A549 (cell line): ENCODE measurements around the gene HNRNPH1. TPM values are rescaled to one million over a fixed set of nuclear protein-coding genes. Genes with fewer than 3 reads are reported as not detected.
A peak's percentile ranks its signal among the peaks of the same experiment; 100 is the strongest.

Experiments used
- ATAC-seq, 2 experiments: fragments of 200-7000 bp in 1 of 2; fragments of >200 bp in 1 of 2; cut with Nextera tagmentation in 1 of 2; cut with Tn5 transposase in 1 of 2; 3 replicates each; pipeline versions ENCODE4 v1.8.0 to v1.9.1; 2018 to 2020; ENCODE audit warnings: mild to moderate bottlenecking in 1 of 2, moderate library complexity in 1 of 2
- CTCF ChIA-PET: fragments of 300-600 bp; sonication (Branson Sonifier 250); formaldehyde crosslinking; extraction: SDS; loops from one replicate; lab custom pipeline; 2021; ENCODE audit warnings: antibody characterized with exemption, inconsistent platforms; lab: Yijun Ruan, JAX
- POLR2A ChIA-PET: fragments of 350-600 bp; formaldehyde crosslinking; extraction: SDS; loops from one replicate; lab custom pipeline; 2021; ENCODE audit warnings: antibody characterized with exemption, inconsistent platforms; lab: Yijun Ruan, JAX
- DNase-seq, 2 experiments: peaks; one replicate each; pipeline versions ENCODE4 v3.0.0 to v3.0.0-alpha.2; 2011 to 2016; ENCODE audit warnings: low read depth in 1 of 2, low spot score in 1 of 2
- FAIRE-seq: peaks from 2 replicates; lab custom pipeline; 2011; peaks lifted over from hg19 to GRCh38; lab: Jason Lieb, UNC
- H3K27ac ChIP-seq, 2 experiments: fragments of >200 bp; sonication (Bioruptor Twin); formaldehyde crosslinking; 3 replicates each; pipeline ENCODE4 v1.5.1; 2016 to 2017
- H3K4me1 ChIP-seq: fragments of >200 bp; sonication (Bioruptor Twin); formaldehyde crosslinking; 3 replicates; pipeline ENCODE4 v1.6.1; 2016
- H3K4me2 ChIP-seq: fragments of >200 bp; sonication (Bioruptor Twin); formaldehyde crosslinking; 3 replicates; pipeline ENCODE4 v1.6.1; 2016
- H3K4me3 ChIP-seq: fragments of >200 bp; sonication (Bioruptor Twin); formaldehyde crosslinking; 3 replicates; pipeline ENCODE4 v1.5.1; 2016
- H3K9me3 ChIP-seq: fragments of >200 bp; sonication (Bioruptor Twin); formaldehyde crosslinking; 3 replicates; pipeline ENCODE4 v1.6.1; 2016
- CEBPB ChIP-seq, 2 experiments: fragments of >200 bp in 1 of 2; sonication (Bioruptor Twin) in 1 of 2; formaldehyde crosslinking in 1 of 2; IDR thresholded peaks; 2 replicates each; pipeline ENCODE4 v1.6.1; 2012 to 2016
- CHD2 ChIP-seq: fragments of 150-350 bp; IDR thresholded peaks from 2 replicates; pipeline ENCODE4 v1.6.1; 2014; ENCODE audit warnings: low read length; ENCODE audit not compliant: partially characterized antibody
- CHD4 ChIP-seq: fragments of 200-600 bp; sonication (generic); IDR thresholded peaks from 2 replicates; pipeline ENCODE4 v1.6.1; 2016; ENCODE audit warnings: antibody characterized with exemption, mild to moderate bottlenecking, borderline replicate concordance
- CTCF ChIP-seq: fragments of >200 bp; sonication (Bioruptor Twin); formaldehyde crosslinking; IDR thresholded peaks from 3 replicates; pipeline ENCODE4 v1.5.1; 2016
- EHF ChIP-seq: fragments of 250-450 bp; sonication (Bioruptor Pico); IDR thresholded peaks from 2 replicates; pipeline ENCODE4 v1.5.0; 2020; ENCODE audit warnings: mild to moderate bottlenecking
- ELK1 ChIP-seq: fragments of 150-350 bp; IDR thresholded peaks from 2 replicates; pipeline ENCODE4 v1.6.1; 2014; ENCODE audit warnings: low read depth, mild to moderate bottlenecking, low read length
- EP300 ChIP-seq, 2 experiments: fragments of >200 bp; sonication (Bioruptor Twin); formaldehyde crosslinking; IDR thresholded peaks; 2 replicates in 1 of 2; 3 replicates in 1 of 2; pipeline ENCODE4 v1.6.1; 2016 to 2017
- FOSL2 ChIP-seq, 2 experiments: fragments of 450-650 bp in 1 of 2; fragments of >200 bp in 1 of 2; sonication (Bioruptor Twin) in 1 of 2; formaldehyde crosslinking; IDR thresholded peaks; 2 replicates each; pipeline versions ENCODE4 v1.5.0 to v1.6.1; 2016 to 2020; ENCODE audit warnings: mild to moderate bottlenecking in 1 of 2, moderate library complexity in 1 of 2
- FOXS1 ChIP-seq: fragments of 250-450 bp; sonication (Bioruptor Pico); IDR thresholded peaks from 2 replicates; pipeline ENCODE4 v1.5.0; 2020; ENCODE audit warnings: mild to moderate bottlenecking, moderate library complexity
- GATA3 ChIP-seq: IDR thresholded peaks from 2 replicates; pipeline ENCODE4 v1.6.1; 2012; ENCODE audit warnings: borderline replicate concordance
- HMGXB4 ChIP-seq: fragments of 250-450 bp; sonication (Bioruptor Pico); IDR thresholded peaks from 2 replicates; pipeline ENCODE4 v1.5.0; 2021; ENCODE audit warnings: mild to moderate bottlenecking, moderate library complexity, borderline replicate concordance
- HOXB13 ChIP-seq: fragments of 250-450 bp; sonication (Bioruptor Pico); IDR thresholded peaks from 2 replicates; pipeline ENCODE4 v1.5.0; 2020; ENCODE audit warnings: low read depth, mild to moderate bottlenecking, moderate library complexity
- HOXB5 ChIP-seq: fragments of 250-450 bp; sonication (Bioruptor Pico); IDR thresholded peaks from 2 replicates; pipeline ENCODE4 v1.5.0; 2020; ENCODE audit warnings: mild to moderate bottlenecking, moderate library complexity
- JUNB ChIP-seq: fragments of >200 bp; sonication (Bioruptor Twin); formaldehyde crosslinking; IDR thresholded peaks from 2 replicates; pipeline ENCODE4 v1.6.1; 2016
- KDM1A ChIP-seq: fragments of 200-600 bp; sonication (generic); IDR thresholded peaks from 2 replicates; pipeline ENCODE4 v1.6.1; 2016; ENCODE audit warnings: low read depth, mild to moderate bottlenecking
- MAX ChIP-seq: IDR thresholded peaks from 2 replicates; pipeline ENCODE4 v1.6.1; 2012
- MAZ ChIP-seq: fragments of 150-350 bp; IDR thresholded peaks from 2 replicates; pipeline ENCODE4 v1.6.1; 2014; ENCODE audit warnings: antibody characterized with exemption, low read depth, low read length, borderline replicate concordance
- NFE2L2 ChIP-seq: fragments of 150-350 bp; conservative IDR thresholded peaks from 2 replicates; pipeline ENCODE4 v1.6.1; 2014; ENCODE audit warnings: low read length
- NR3C1 ChIP-seq: fragments of >200 bp; sonication (Bioruptor Twin); formaldehyde crosslinking; IDR thresholded peaks from 3 replicates; pipeline ENCODE4 v1.6.1; 2017
- PBX3 ChIP-seq: IDR thresholded peaks from 2 replicates; pipeline ENCODE4 v1.6.1; 2012
- PHF8 ChIP-seq: fragments of 200-600 bp; sonication (generic); IDR thresholded peaks from 2 replicates; pipeline ENCODE4 v1.6.1; 2016; ENCODE audit warnings: low read depth, mild to moderate bottlenecking, antibody characterized with exemption, moderate library complexity, borderline replicate concordance
- POLR2A ChIP-seq: IDR thresholded peaks from 2 replicates; pipeline ENCODE4 v1.6.1; 2012; ENCODE audit warnings: mild to moderate bottlenecking, low read length
- POLR2AphosphoS2 ChIP-seq: conservative IDR thresholded peaks from 2 replicates; pipeline ENCODE4 v1.6.1; 2012; ENCODE audit warnings: low read length, improper control_type of control experiment, inconsistent platforms
- RAD21 ChIP-seq, 2 experiments: fragments of >200 bp in 1 of 2; sonication (Bioruptor Twin) in 1 of 2; formaldehyde crosslinking in 1 of 2; IDR thresholded peaks in 1 of 2; conservative IDR thresholded peaks in 1 of 2; 2 replicates in 1 of 2; 3 replicates in 1 of 2; pipeline ENCODE4 v1.6.1; 2012 to 2018; ENCODE audit warnings: inconsistent platforms in 1 of 2
- RARB ChIP-seq: fragments of 250-450 bp; sonication (Bioruptor Pico); IDR thresholded peaks from 2 replicates; pipeline ENCODE4 v1.8.0; 2021; ENCODE audit warnings: mild to moderate bottlenecking, moderate library complexity
- REST ChIP-seq: fragments of 200-600 bp; sonication (generic); IDR thresholded peaks from 2 replicates; pipeline ENCODE4 v1.6.1; 2016; ENCODE audit warnings: antibody characterized with exemption, mild to moderate bottlenecking, moderate library complexity
- RNF2 ChIP-seq: fragments of 200-600 bp; sonication (generic); IDR thresholded peaks from 2 replicates; pipeline ENCODE4 v1.6.1; 2016; ENCODE audit warnings: low read depth, mild to moderate bottlenecking, antibody characterized with exemption, moderate library complexity, borderline replicate concordance
- SREBF2 ChIP-seq: fragments of 450-650 bp; IDR thresholded peaks from 2 replicates; pipeline ENCODE4 v1.6.1; 2014; ENCODE audit warnings: mild to moderate bottlenecking, moderate library complexity
- TP53 ChIP-seq: fragments of 250-450 bp; sonication (Bioruptor Pico); IDR thresholded peaks from 2 replicates; pipeline ENCODE4 v1.5.0; 2021; ENCODE audit warnings: mild to moderate bottlenecking, moderate library complexity
- ZC3H11A ChIP-seq: fragments of 450-650 bp; IDR thresholded peaks from 2 replicates; pipeline ENCODE4 v1.6.1; 2014; ENCODE audit warnings: antibody characterized with exemption, mild to moderate bottlenecking
- WGBS: methylation state at CpG from one replicate; pipeline ENCODE4 v1.1.6; 2017; ENCODE audit errors: missing lambda C conversion rate; 5-methylcytosine and 5-hydroxymethylcytosine counted together
- polyA plus RNA-seq, 4 experiments: library from polyadenylated mRNA; depleted of rRNA in 3 of 4; stranded (reverse); fragments of >200 nt; fragmentation: RNase III in 1 of 4; extraction: RNeasy Plus Mini Kit Qiagen cat#74134 plus additional on column Dnase treatment in 1 of 4; gene quantifications; 2 replicates in 3 of 4; 3 replicates in 1 of 4; pipeline ENCODE4 v1.2.3, GENCODE V29; 2011 to 2017

HNRNPH1 gene
- polyA plus RNA-seq, 2 of the 4 experiments (the other 2 are of a cell fraction) = 688 to 1,576 TPM

GRCh38 chr5:179623906-179624741 lies 653 bp upstream of the HNRNPH1 start:
- peak; percentile 2 to 48; a peak in 5 of 6 replicates for ATAC-seq
- H3K9me3 ChIP-seq = no peaks in the 10 kb centered on the region
- no peak for FAIRE-seq
- H3K4me3 ChIP-seq = peak overlapping the region; percentile 100
- 42% methylated on average over 60 of the region's 68 CpGs for WGBS
- POLR2A ChIA-PET = interaction anchor here (0.5 to 5.0 kb wide), 29 partner anchors 7 to 894 kb away, joined by 3 to 125 read pairs (median 5); partner anchors contain the start of genes CBY3, MAML1, RUFY1 and SQSTM1
- peak overlapping the region; percentile 98 to 100 for H3K27ac ChIP-seq
- CTCF ChIA-PET = interaction anchor here (0.8 to 3.9 kb wide), 12 partner anchors 9 to 67 kb away, joined by 3 to 26 read pairs (median 4); no protein-coding TSS in a partner anchor
- DNase-seq = no peak
- H3K4me2 ChIP-seq = peak overlapping the region; percentile 94
- peaks cover 13% of the 10 kb centered on the region; the same call in 2 of the 3 replicates for H3K4me1 ChIP-seq
- TF ChIP-seq FOXS1 (CRISPR knock-in tag) = no peak
- TF ChIP-seq KDM1A = no peak
- TF ChIP-seq TP53 (CRISPR knock-in tag) = 0 out of 2 replicates have a peak, but pooled peaks have one; percentile 57
- TF ChIP-seq CTCF = no peak
- TF ChIP-seq MAX = peak; percentile 17
- peak; percentile 60 for TF ChIP-seq PHF8
- TF ChIP-seq ELK1 = no peak
- TF ChIP-seq RAD21 (conservative IDR thresholded peaks at IDR 0.05 in 1 of 2, IDR thresholded peaks at IDR 0.05 in 1 of 2) = no peak
- peak; percentile 14; the same call in 1 of the 2 replicates for TF ChIP-seq POLR2A
- TF ChIP-seq SREBF2 = no peak
- no peak for TF ChIP-seq RARB
- no peak for TF ChIP-seq RNF2
- TF ChIP-seq CEBPB (IDR thresholded peaks at IDR 0.05) = no peak
- TF ChIP-seq EHF (CRISPR knock-in tag) = 0 out of 2 replicates have a peak, but pooled peaks have one; percentile 41
- no peak for TF ChIP-seq NFE2L2
- peak; percentile 26 for TF ChIP-seq CHD2
- TF ChIP-seq NR3C1 = no peak
- TF ChIP-seq HMGXB4 (CRISPR knock-in tag) = no peak
- no peak for TF ChIP-seq MAZ
- no peak for TF ChIP-seq HOXB13
- no peak for TF ChIP-seq GATA3
- no peak for TF ChIP-seq ZC3H11A
- TF ChIP-seq JUNB = no peak
- TF ChIP-seq FOSL2 (IDR thresholded peaks at IDR 0.05) = no peak
- no peak for TF ChIP-seq FOSL2 (CRISPR knock-in tag; IDR thresholded peaks at IDR 0.05)
- TF ChIP-seq HOXB5 (CRISPR knock-in tag) = no peak
- no peak for TF ChIP-seq POLR2AphosphoS2
- no peak for TF ChIP-seq REST
- TF ChIP-seq EP300 (IDR thresholded peaks at IDR 0.05) = no peak
- TF ChIP-seq PBX3 = no peak
- TF ChIP-seq CHD4 = no peak
